GM23338 (cell line): ENCODE measurements around the gene SLC52A3. TPM values are rescaled to one million over a fixed set of nuclear protein-coding genes. Genes with fewer than 3 reads are reported as not detected.

Source experiments
- ATAC-seq: fragments of 200-7000 bp; cut with Tn5 transposase; 3 replicates; pipeline ENCODE4 v1.9.1; 2020
- DNase-seq: peaks from one replicate; pipeline ENCODE4 v3.0.0-alpha.2; 2015; ENCODE audit warnings: low spot score
- H2AFZ ChIP-seq: fragments of 200-600 bp; sonication (generic); 2 replicates; pipeline ENCODE4 v1.8.0; 2016; ENCODE audit warnings: antibody characterized with exemption, mild to moderate bottlenecking, moderate library complexity
- H3F3A ChIP-seq: fragments of 200-600 bp; sonication (generic); replicated peaks from 2 replicates; pipeline ENCODE4 v1.8.0; 2017; ENCODE audit warnings: antibody characterized with exemption, mixed run types, low read depth
- H3K27ac ChIP-seq: fragments of 200-600 bp; sonication (generic); 2 replicates; pipeline ENCODE4 v1.6.1; 2016; ENCODE audit warnings: low read depth
- H3K27me3 ChIP-seq: fragments of 200-600 bp; sonication (generic); 2 replicates; pipeline ENCODE4 v1.8.0; 2016; ENCODE audit warnings: mild to moderate bottlenecking, mixed run types, moderate library complexity; ENCODE audit not compliant: insufficient read depth
- H3K36me3 ChIP-seq: fragments of 200-600 bp; sonication (generic); 2 replicates; pipeline ENCODE4 v1.8.0; 2016; ENCODE audit warnings: mild to moderate bottlenecking; ENCODE audit not compliant: insufficient read depth
- H3K4me1 ChIP-seq: fragments of 200-600 bp; sonication (generic); 2 replicates; pipeline ENCODE4 v1.8.0; 2016; ENCODE audit warnings: mild to moderate bottlenecking, moderate library complexity; ENCODE audit not compliant: insufficient read depth
- H3K4me2 ChIP-seq: fragments of 200-600 bp; sonication (generic); 2 replicates; pipeline ENCODE4 v1.7.1; 2017; ENCODE audit warnings: mixed run types
- H3K4me3 ChIP-seq: fragments of 200-600 bp; sonication (generic); 2 replicates; pipeline ENCODE4 v1.6.1; 2016; ENCODE audit warnings: mixed run types
- H3K79me2 ChIP-seq: fragments of 200-600 bp; sonication (generic); replicated peaks from 2 replicates; pipeline ENCODE4 v1.8.0; 2017; ENCODE audit warnings: mild to moderate bottlenecking; ENCODE audit not compliant: insufficient read depth
- H3K9me2 ChIP-seq: fragments of 200-600 bp; sonication (generic); 2 replicates; pipeline ENCODE4 v1.8.0; 2017; ENCODE audit not compliant: insufficient read depth
- H4K20me1 ChIP-seq: fragments of 200-600 bp; sonication (generic); replicated peaks from 2 replicates; pipeline ENCODE4 v1.8.0; 2017; ENCODE audit warnings: mild to moderate bottlenecking; ENCODE audit not compliant: insufficient read depth
- H3K27ac Mint-ChIP-seq: 2 replicates; pipeline ENCODE4 v1.8.0; 2020; ENCODE audit warnings: inconsistent platforms, mild to moderate bottlenecking, moderate library complexity, mixed read lengths
- H3K27me3 Mint-ChIP-seq: 3 replicates; pipeline ENCODE4 v1.8.0; 2022; ENCODE audit warnings: low read depth, mild to moderate bottlenecking, moderate library complexity, mixed read lengths, inconsistent platforms; ENCODE audit not compliant: insufficient read depth, poor library complexity
- H3K36me3 Mint-ChIP-seq: 3 replicates; pipeline ENCODE4 v1.8.0; 2021; ENCODE audit warnings: low read depth, mild to moderate bottlenecking, inconsistent platforms, moderate library complexity, mixed read lengths
- H3K4me1 Mint-ChIP-seq: 3 replicates; pipeline ENCODE4 v1.8.0; 2020; ENCODE audit warnings: mild to moderate bottlenecking, inconsistent platforms, mixed read lengths
- H3K4me3 Mint-ChIP-seq: 3 replicates; pipeline ENCODE4 v1.8.0; 2021; ENCODE audit warnings: moderate library complexity, mild to moderate bottlenecking, inconsistent platforms, mixed read lengths
- H3K9me3 Mint-ChIP-seq: 3 replicates; pipeline ENCODE4 v1.8.0; 2020; ENCODE audit warnings: moderate library complexity, mild to moderate bottlenecking, inconsistent platforms, mixed read lengths
- CREB1 ChIP-seq: fragments of 250-450 bp; sonication (Bioruptor Pico); IDR thresholded peaks from 2 replicates; pipeline ENCODE4 v1.5.0; 2020; ENCODE audit warnings: low read depth, mild to moderate bottlenecking, moderate library complexity
- CTCF ChIP-seq, 2 experiments: fragments of 200-600 bp in 1 of 2; sonication (generic) in 1 of 2; conservative IDR thresholded peaks; 2 replicates each; pipeline versions ENCODE4 v1.5.1 to v1.6.1; 2016 to 2017; ENCODE audit warnings: antibody characterized with exemption in 2 of 2, low read depth in 2 of 2, mild to moderate bottlenecking in 2 of 2, moderate library complexity in 1 of 2
- ETS1 ChIP-seq: IDR thresholded peaks from 2 replicates; pipeline ENCODE4 v1.6.1; 2016; ENCODE audit warnings: antibody characterized with exemption
- EZH2 ChIP-seq: fragments of 200-600 bp; sonication (generic); IDR thresholded peaks from one replicate; pipeline ENCODE4 v1.8.0; 2017; ENCODE audit warnings: antibody characterized with exemption, mild to moderate bottlenecking, low read depth; ENCODE audit not compliant: unreplicated experiment
- EZH2phosphoT487 ChIP-seq: fragments of 200-600 bp; sonication (generic); IDR thresholded peaks from one replicate; pipeline ENCODE4 v1.8.1; 2018; ENCODE audit warnings: antibody characterized with exemption; ENCODE audit not compliant: unreplicated experiment
- JUNB ChIP-seq: IDR thresholded peaks from one replicate; pipeline ENCODE4 v1.6.1; 2016; ENCODE audit warnings: antibody characterized with exemption; ENCODE audit not compliant: unreplicated experiment
- NANOG ChIP-seq: IDR thresholded peaks from 2 replicates; pipeline ENCODE4 v1.6.1; 2016; ENCODE audit warnings: antibody characterized with exemption, borderline replicate concordance
- POLR2AphosphoS5 ChIP-seq: IDR thresholded peaks from 2 replicates; pipeline ENCODE4 v1.6.1; 2016; ENCODE audit warnings: antibody characterized with exemption, low read depth
- STAT1 ChIP-seq: IDR thresholded peaks from one replicate; pipeline ENCODE4 v1.6.1; 2016; ENCODE audit warnings: antibody characterized with exemption; ENCODE audit not compliant: unreplicated experiment
- ZNF114 ChIP-seq: fragments of 250-450 bp; sonication (Bioruptor Pico); IDR thresholded peaks from 2 replicates; pipeline ENCODE4 v1.5.0; 2020; ENCODE audit warnings: mild to moderate bottlenecking, moderate library complexity
- polyA plus RNA-seq: library from polyadenylated mRNA; unstranded; fragments of >200 nt; fragmentation: Nextera tagmentation; extraction: Ambion mirVana; gene quantifications from 2 replicates; pipeline ENCODE4 v1.2.1, GENCODE V29; 2016
- total RNA-seq: library from RNA; depleted of rRNA; stranded (reverse); fragments of >200 nt; shearing (Covaris generic); gene quantifications from 2 replicates; pipeline ENCODE4 v1.2.3, GENCODE V29; 2014
- TF ChIP-seq, protein P1 (sequence below): IDR thresholded peaks from one replicate; pipeline ENCODE4 v1.6.1; 2018; ENCODE audit warnings: antibody characterized with exemption; ENCODE audit not compliant: unreplicated experiment

Gene SLC52A3
- total and polyA plus RNA-seq, 2 experiments from 2014 or later: 2.3 to 4.5 TPM

- Histone ChIP-seq H3K4me2 (no peak overlapping the region), H3K36me3 (no peaks in the 10 kb centered on the region), H3K27me3 (no peaks in the 10 kb centered on the region), H3K4me1 (no peaks in the 10 kb centered on the region), H3K27ac (no peak overlapping the region), H3F3A (no peaks in the 10 kb centered on the region), H3K79me2 (no peaks in the 10 kb centered on the region), H4K20me1 (no peaks in the 10 kb centered on the region), H2AFZ (no peak overlapping the region), H3K4me3 (no peak overlapping the region), H3K9me2 (no peaks in the 10 kb centered on the region)
- Mint-ChIP-seq H3K27me3 (peaks cover 2% of the 10 kb centered on the region), H3K27ac (no peak overlapping the region), H3K4me1 (peaks cover 3% of the 10 kb centered on the region), H3K36me3 (peaks cover 12% of the 10 kb centered on the region), H3K9me3 (peaks cover 27% of the 10 kb centered on the region), H3K4me3 (no peak overlapping the region)
- ATAC-seq (no peak), DNase-seq (no peak)
- TF ChIP-seq CTCF (conservative IDR thresholded peaks at IDR 0.05; ENCODE audit: low read depth in 2 of 2) (no peak), CREB1 (CRISPR knock-in tag) (no peak), JUNB (no peak), ETS1 (no peak)
Measured at GRCh38 chr20:742156-742555, 26.1 kb downstream of the SLC52A3 start.

DNA sequence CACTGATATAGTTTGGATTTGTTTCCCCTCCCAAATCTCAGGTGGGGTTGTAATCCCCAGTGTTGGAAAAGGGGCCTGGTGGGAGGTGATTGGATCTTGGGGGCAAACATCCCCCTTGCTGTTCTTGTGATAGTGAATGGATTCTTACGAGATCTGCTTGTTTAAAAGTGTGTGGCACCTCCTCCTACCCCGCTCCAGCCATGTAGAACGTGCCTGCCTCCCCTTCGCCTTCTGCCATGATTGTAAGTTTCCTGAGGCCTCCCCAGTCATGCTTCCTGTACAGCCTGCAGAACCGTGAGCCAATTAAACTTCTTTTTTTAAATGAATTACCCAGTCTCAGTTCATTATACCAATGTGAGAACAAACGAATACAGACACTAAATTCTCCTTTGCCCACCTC, 26.7 kb downstream of the SLC52A3 start:
- no peak for ATAC-seq

More for the DNA sequence above, 26.7 kb downstream of the SLC52A3 start:
- no peak overlapping the region for H3K4me2 ChIP-seq
- H3K27me3 ChIP-seq: no peaks in the 10 kb centered on the region
- no peak overlapping the region for H3K27ac ChIP-seq
- H3K27ac Mint-ChIP-seq: no peak overlapping the region
- no peaks in the 10 kb centered on the region for H4K20me1 ChIP-seq
- no peak overlapping the region for H3K4me3 ChIP-seq
- H3K27me3 Mint-ChIP-seq: peaks cover 2% of the 10 kb centered on the region
- no peak for DNase-seq
- TF ChIP-seq ZNF114 (CRISPR knock-in tag): no peak
- TF ChIP-seq POLR2AphosphoS5: no peak
- TF ChIP-seq JUNB: no peak
- TF ChIP-seq, protein P1, sequence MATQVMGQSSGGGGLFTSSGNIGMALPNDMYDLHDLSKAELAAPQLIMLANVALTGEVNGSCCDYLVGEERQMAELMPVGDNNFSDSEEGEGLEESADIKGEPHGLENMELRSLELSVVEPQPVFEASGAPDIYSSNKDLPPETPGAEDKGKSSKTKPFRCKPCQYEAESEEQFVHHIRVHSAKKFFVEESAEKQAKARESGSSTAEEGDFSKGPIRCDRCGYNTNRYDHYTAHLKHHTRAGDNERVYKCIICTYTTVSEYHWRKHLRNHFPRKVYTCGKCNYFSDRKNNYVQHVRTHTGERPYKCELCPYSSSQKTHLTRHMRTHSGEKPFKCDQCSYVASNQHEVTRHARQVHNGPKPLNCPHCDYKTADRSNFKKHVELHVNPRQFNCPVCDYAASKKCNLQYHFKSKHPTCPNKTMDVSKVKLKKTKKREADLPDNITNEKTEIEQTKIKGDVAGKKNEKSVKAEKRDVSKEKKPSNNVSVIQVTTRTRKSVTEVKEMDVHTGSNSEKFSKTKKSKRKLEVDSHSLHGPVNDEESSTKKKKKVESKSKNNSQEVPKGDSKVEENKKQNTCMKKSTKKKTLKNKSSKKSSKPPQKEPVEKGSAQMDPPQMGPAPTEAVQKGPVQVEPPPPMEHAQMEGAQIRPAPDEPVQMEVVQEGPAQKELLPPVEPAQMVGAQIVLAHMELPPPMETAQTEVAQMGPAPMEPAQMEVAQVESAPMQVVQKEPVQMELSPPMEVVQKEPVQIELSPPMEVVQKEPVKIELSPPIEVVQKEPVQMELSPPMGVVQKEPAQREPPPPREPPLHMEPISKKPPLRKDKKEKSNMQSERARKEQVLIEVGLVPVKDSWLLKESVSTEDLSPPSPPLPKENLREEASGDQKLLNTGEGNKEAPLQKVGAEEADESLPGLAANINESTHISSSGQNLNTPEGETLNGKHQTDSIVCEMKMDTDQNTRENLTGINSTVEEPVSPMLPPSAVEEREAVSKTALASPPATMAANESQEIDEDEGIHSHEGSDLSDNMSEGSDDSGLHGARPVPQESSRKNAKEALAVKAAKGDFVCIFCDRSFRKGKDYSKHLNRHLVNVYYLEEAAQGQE: no peak
- no peak for TF ChIP-seq STAT1
- TF ChIP-seq NANOG: no peak
- TF ChIP-seq EZH2: no peak
- no peak for TF ChIP-seq EZH2phosphoT487
- TF ChIP-seq CREB1 (CRISPR knock-in tag): no peak
- no peaks in the 10 kb centered on the region for H3F3A ChIP-seq
- H3K9me2 ChIP-seq: no peaks in the 10 kb centered on the region
- no peaks in the 10 kb centered on the region for H3K4me1 ChIP-seq
- H3K4me3 Mint-ChIP-seq: no peak overlapping the region
- H2AFZ ChIP-seq: no peak overlapping the region
- no peaks in the 10 kb centered on the region for H3K36me3 ChIP-seq
- H3K79me2 ChIP-seq: no peaks in the 10 kb centered on the region
- peaks cover 3% of the 10 kb centered on the region for H3K4me1 Mint-ChIP-seq
- H3K36me3 Mint-ChIP-seq: peaks cover 12% of the 10 kb centered on the region
- H3K9me3 Mint-ChIP-seq: peaks cover 27% of the 10 kb centered on the region
